ENCODE measurements around the gene CRYM.
A peak's percentile ranks its signal among the peaks of the same experiment; 100 is the strongest.
"Not testable (repeated sequence)": the region's sequence is repeated elsewhere in the genome, so short reads cannot be mapped to it uniquely, and the experiment has no call there.

Gene CRYM

GRCh38 chr16:21277927-21278706, at the start of gene CRYM:
Gene CRYM (minus strand): TSS chr16:21278290. CDS start chr16:21278251, 39 bp downstream.
- peak; percentile 68 for DNase-seq

- DNase-seq: no peak
Measured at GRCh38 chr16:21327046-21327445, 49.0 kb upstream of the CRYM start.

GRCh38 chr16:21326459-21326858, 48.4 kb upstream of the CRYM start:
- DNase-seq: no peak

- DNase-seq: no peak
Measured at GRCh38 chr16:21324267-21324666, 46.2 kb upstream of the CRYM start.

- not testable (repeated sequence) for DNase-seq
Measured at GRCh38 chr16:21322251-21322650, 44.2 kb upstream of the CRYM start.

- DNase-seq: no peak
Measured at GRCh38 chr16:21321736-21322135, 43.6 kb upstream of the CRYM start.

GRCh38 chr16:21314339-21314738, 36.2 kb upstream of the CRYM start:
- DNase-seq: no peak

GRCh38 chr16:21312863-21313372, 34.8 kb upstream of the CRYM start:
- not testable (repeated sequence) for DNase-seq

GRCh38 chr16:21312046-21312445, 34.0 kb upstream of the CRYM start:
- not testable (repeated sequence) for DNase-seq

GRCh38 chr16:21306712-21307111, 28.6 kb upstream of the CRYM start:
- not testable (repeated sequence) for DNase-seq

- DNase-seq: peak; percentile 15
Measured at GRCh38 chr16:21302898-21303528, 24.9 kb upstream of the CRYM start.

- no peak for DNase-seq
Measured at GRCh38 chr16:21302454-21302853, 24.4 kb upstream of the CRYM start.

GRCh38 chr16:21301895-21302291, 23.8 kb upstream of the CRYM start:
- peak; percentile 52 for DNase-seq

- DNase-seq: peak; percentile 87
Measured at GRCh38 chr16:21301168-21301894, 23.2 kb upstream of the CRYM start.

- peak; percentile 99 for DNase-seq
Measured at GRCh38 chr16:21300309-21301167, 22.4 kb upstream of the CRYM start.

GRCh38 chr16:21289789-21290188, 11.7 kb upstream of the CRYM start:
- DNase-seq: not testable (repeated sequence)

GRCh38 chr16:21285314-21285713, 7.2 kb upstream of the CRYM start:
- no peak for DNase-seq

- DNase-seq: no peak
Measured at GRCh38 chr16:21284414-21284813, 6.3 kb upstream of the CRYM start.

GRCh38 chr16:21283521-21284289, 5.6 kb upstream of the CRYM start:
- no peak for DNase-seq

GRCh38 chr16:21281698-21282389, 3.8 kb upstream of the CRYM start:
- DNase-seq: no peak

- no peak for DNase-seq
Measured at GRCh38 chr16:21279501-21279900, 1.4 kb upstream of the CRYM start.
